Trophoblast cell (in vitro differentiated cells and primary cell): ENCODE results near the gene AOPEP.

ENCODE experiments used
- DNase-seq, 2 donors: peaks; one replicate each; pipeline ENCODE4 v3.0.0-alpha.2; 2016
- H2AFZ ChIP-seq: 2 replicates; pipeline ENCODE4 v1.6.1; 2013; ENCODE audit warnings: low read length, moderate library complexity, mild to moderate bottlenecking; ENCODE audit not compliant: insufficient read depth, poor library complexity
- H2AK5ac ChIP-seq: 2 replicates; pipeline ENCODE4 v1.6.1; 2013; ENCODE audit warnings: mild to moderate bottlenecking, low read length
- H2BK120ac ChIP-seq: 2 replicates; pipeline ENCODE4 v1.6.1; 2013; ENCODE audit warnings: low read length, mild to moderate bottlenecking, moderate library complexity; ENCODE audit not compliant: insufficient read depth, poor library complexity
- H2BK12ac ChIP-seq: 2 replicates; pipeline ENCODE4 v1.6.1; 2013; ENCODE audit warnings: mild to moderate bottlenecking, low read length, moderate library complexity
- H2BK5ac ChIP-seq: 2 replicates; pipeline ENCODE4 v1.6.1; 2013; ENCODE audit warnings: low read length, low read depth, moderate library complexity, mild to moderate bottlenecking; ENCODE audit not compliant: poor library complexity
- H3K14ac ChIP-seq: 2 replicates; pipeline ENCODE4 v1.6.1; 2013; ENCODE audit warnings: mild to moderate bottlenecking, low read length
- H3K18ac ChIP-seq: 2 replicates; pipeline ENCODE4 v1.6.1; 2013; ENCODE audit warnings: mild to moderate bottlenecking, low read length
- H3K23ac ChIP-seq: 2 replicates; pipeline ENCODE4 v1.6.1; 2013; ENCODE audit warnings: low read length
- H3K27ac ChIP-seq: 2 replicates; pipeline ENCODE4 v1.5.1; 2013; ENCODE audit warnings: low read depth, mild to moderate bottlenecking, inconsistent platforms, low read length, moderate library complexity
- H3K27me3 ChIP-seq: 2 replicates; pipeline ENCODE4 v1.6.1; 2013; ENCODE audit warnings: inconsistent platforms, mild to moderate bottlenecking, low read length, moderate library complexity; ENCODE audit not compliant: insufficient read depth
- H3K36me3 ChIP-seq, 2 experiments: 1 replicate in 1 of 2; 2 replicates in 1 of 2; pipeline ENCODE4 v1.6.1; 2013; ENCODE audit warnings: low read length in 2 of 2, mild to moderate bottlenecking in 2 of 2, moderate library complexity in 1 of 2; ENCODE audit not compliant: insufficient read depth in 2 of 2, control insufficient read depth in 1 of 2
- H3K4ac ChIP-seq: 2 replicates; pipeline ENCODE4 v1.6.1; 2013; ENCODE audit warnings: low read depth, mild to moderate bottlenecking, low read length, moderate library complexity
- H3K4me1 ChIP-seq, 2 experiments: 1 replicate in 1 of 2; 2 replicates in 1 of 2; pipeline ENCODE4 v1.6.1; 2013; ENCODE audit warnings: low read length in 2 of 2, mild to moderate bottlenecking in 2 of 2, moderate library complexity in 1 of 2; ENCODE audit not compliant: insufficient read depth in 2 of 2, control insufficient read depth in 1 of 2
- H3K4me2 ChIP-seq: 2 replicates; pipeline ENCODE4 v1.6.1; 2013; ENCODE audit warnings: inconsistent platforms, mild to moderate bottlenecking, low read length, moderate library complexity
- H3K4me3 ChIP-seq: 2 replicates; pipeline ENCODE4 v1.5.1; 2013; ENCODE audit warnings: mild to moderate bottlenecking, low read depth, low read length, inconsistent platforms
- H3K79me1 ChIP-seq: one replicate; pipeline ENCODE4 v1.6.1; 2013; ENCODE audit warnings: low read length
- H3K79me2 ChIP-seq: 2 replicates; pipeline ENCODE4 v1.6.1; 2013; ENCODE audit warnings: low read length, mild to moderate bottlenecking; ENCODE audit not compliant: control insufficient read depth, insufficient read depth, poor library complexity
- H3K9ac ChIP-seq: 2 replicates; pipeline ENCODE4 v1.6.1; 2013; ENCODE audit warnings: mild to moderate bottlenecking, low read length
- H3K9me3 ChIP-seq: 2 replicates; pipeline ENCODE4 v1.6.1; 2013; ENCODE audit warnings: low read depth, mild to moderate bottlenecking, control low read depth, inconsistent platforms, low read length; ENCODE audit not compliant: insufficient read depth
- H4K12ac ChIP-seq: 2 replicates; pipeline ENCODE4 v1.6.1; 2013; ENCODE audit warnings: low read depth, mild to moderate bottlenecking, low read length, moderate library complexity
- H4K8ac ChIP-seq: 2 replicates; pipeline ENCODE4 v1.6.1; 2013; ENCODE audit warnings: low read depth, mild to moderate bottlenecking, low read length, moderate library complexity
- H4K91ac ChIP-seq: one replicate; pipeline ENCODE4 v1.6.1; 2013; ENCODE audit warnings: low read depth, mild to moderate bottlenecking, low read length, moderate library complexity
- WGBS: extraction: QIAGEN DNeasy Blood & Tissue Kit; methylation state at CpG from one replicate; pipeline ENCODE4 v1.1.7; 2013; ENCODE audit warnings: missing lambda C conversion rate; ENCODE audit not compliant: insufficient read length, insufficient coverage; ENCODE audit errors: extremely low coverage; 5-methylcytosine and 5-hydroxymethylcytosine counted together

AOPEP gene

GRCh38 chr9:94680621-94681020, 45.9 kb upstream of the AOPEP start:
- Histone ChIP-seq H4K12ac (no peak overlapping the region), H3K14ac (no peak overlapping the region), H3K4me3 (no peak overlapping the region), H3K79me2 (no peaks in the 10 kb centered on the region), H4K8ac (no peak overlapping the region), H3K9me3 (no peaks in the 10 kb centered on the region), H3K36me3 (no peaks in the 10 kb centered on the region), H2AFZ (no peak overlapping the region), H2BK120ac (no peak overlapping the region), H3K4ac (no peak overlapping the region), H3K27me3 (no peaks in the 10 kb centered on the region), H3K23ac (no peak overlapping the region), H3K79me1 (no peaks in the 10 kb centered on the region), H2BK12ac (no peak overlapping the region), H2BK5ac (no peak overlapping the region), H3K4me1 (peaks cover 0 to 4% of the 10 kb centered on the region in 2 experiments), H3K27ac (no peak overlapping the region), H3K4me2 (no peak overlapping the region), H3K18ac (no peak overlapping the region), H3K9ac (no peak overlapping the region), H2AK5ac (no peak overlapping the region), H4K91ac (no peak overlapping the region)
- no CpG with 5 or more reads among the region's 2 CpGs for WGBS
- DNase-seq, result no peak

GRCh38 chr9:94681508-94681907, 45.0 kb upstream of the AOPEP start:
- Histone ChIP-seq H2AFZ (no peak overlapping the region), H2BK5ac (no peak overlapping the region), H3K23ac (no peak overlapping the region), H3K4ac (no peak overlapping the region), H3K9me3 (no peaks in the 10 kb centered on the region), H3K27me3 (no peaks in the 10 kb centered on the region), H4K91ac (no peak overlapping the region), H3K18ac (no peak overlapping the region), H4K12ac (no peak overlapping the region), H3K9ac (no peak overlapping the region), H2AK5ac (no peak overlapping the region), H3K4me1 (peaks cover 0 to 4% of the 10 kb centered on the region in 2 experiments), H3K4me2 (no peak overlapping the region), H3K14ac (no peak overlapping the region), H3K27ac (no peak overlapping the region), H3K79me2 (no peaks in the 10 kb centered on the region), H2BK120ac (no peak overlapping the region), H4K8ac (no peak overlapping the region), H2BK12ac (no peak overlapping the region), H3K36me3 (no peaks in the 10 kb centered on the region), H3K4me3 (no peak overlapping the region), H3K79me1 (no peaks in the 10 kb centered on the region)
- DNase-seq, result peak; percentile 78 to 89
- WGBS, result no CpG with 5 or more reads among the region's 7 CpGs

- H3K14ac ChIP-seq, result no peak overlapping the region
- no peak overlapping the region for H3K4ac ChIP-seq
- no peak overlapping the region for H2BK5ac ChIP-seq
- no peaks in the 10 kb centered on the region for H3K79me1 ChIP-seq
- no CpG with 5 or more reads among the region's 2 CpGs for WGBS
- H4K91ac ChIP-seq, result no peak overlapping the region
- H3K23ac ChIP-seq, result no peak overlapping the region
- no peak overlapping the region for H2AK5ac ChIP-seq
- no peak overlapping the region for H3K27ac ChIP-seq
- no peak overlapping the region for H3K9ac ChIP-seq
- no peak overlapping the region for H4K8ac ChIP-seq
- H3K27me3 ChIP-seq, result no peaks in the 10 kb centered on the region
- DNase-seq, result no peak
- H2AFZ ChIP-seq, result no peak overlapping the region
- no peak overlapping the region for H3K18ac ChIP-seq
- H3K9me3 ChIP-seq, result peaks cover 2% of the 10 kb centered on the region
- H3K4me1 ChIP-seq, result no peaks in the 10 kb centered on the region
- H2BK12ac ChIP-seq, result no peak overlapping the region
- no peak overlapping the region for H2BK120ac ChIP-seq
- no peak overlapping the region for H3K4me2 ChIP-seq
- no peaks in the 10 kb centered on the region for H3K79me2 ChIP-seq
- H3K4me3 ChIP-seq, result no peak overlapping the region
- no peak overlapping the region for H4K12ac ChIP-seq
- no peaks in the 10 kb centered on the region for H3K36me3 ChIP-seq
Observed at GRCh38 chr9:94685359-94685758, 41.1 kb upstream of the AOPEP start.

- Histone ChIP-seq H4K91ac (no peak overlapping the region), H3K18ac (no peak overlapping the region), H3K79me1 (no peaks in the 10 kb centered on the region), H2AFZ (no peak overlapping the region), H3K79me2 (no peaks in the 10 kb centered on the region), H3K9ac (no peak overlapping the region), H3K9me3 (peaks cover 2% of the 10 kb centered on the region), H3K4ac (no peak overlapping the region), H4K8ac (no peak overlapping the region), H3K23ac (no peak overlapping the region), H3K4me3 (no peak overlapping the region), H3K27ac (no peak overlapping the region), H3K4me1 (no peaks in the 10 kb centered on the region), H2AK5ac (no peak overlapping the region), H3K36me3 (no peaks in the 10 kb centered on the region), H3K27me3 (no peaks in the 10 kb centered on the region), H3K4me2 (no peak overlapping the region), H2BK12ac (no peak overlapping the region), H4K12ac (no peak overlapping the region), H2BK5ac (no peak overlapping the region), H3K14ac (no peak overlapping the region), H2BK120ac (no peak overlapping the region)
- WGBS, result no CpG with 5 or more reads among the region's 2 CpGs
- no peak for DNase-seq
Observed at GRCh38 chr9:94687451-94687850, 39.0 kb upstream of the AOPEP start.
